Coronary artery (tissue), 2 donors: ENCODE results near the gene DPT.

Source experiments
- DNase-seq: peaks from one replicate; pipeline ENCODE4 v3.0.0-alpha.2; 2017; ENCODE audit warnings: low spot score
- H3K27ac ChIP-seq, 2 donors: fragments of 200-600 bp; sonication (generic); one replicate each; pipeline ENCODE4 v1.5.1; 2016 to 2019
- H3K4me3 ChIP-seq: fragments of 200-600 bp; sonication (generic); 2 replicates; pipeline ENCODE4 v1.5.1; 2016; ENCODE audit warnings: mild to moderate bottlenecking, moderate library complexity
- CTCF ChIP-seq: fragments of 200-600 bp; sonication (generic); IDR thresholded peaks from one replicate; pipeline ENCODE4 v1.5.1; 2019; ENCODE audit warnings: antibody characterized with exemption

Gene DPT

DNA sequence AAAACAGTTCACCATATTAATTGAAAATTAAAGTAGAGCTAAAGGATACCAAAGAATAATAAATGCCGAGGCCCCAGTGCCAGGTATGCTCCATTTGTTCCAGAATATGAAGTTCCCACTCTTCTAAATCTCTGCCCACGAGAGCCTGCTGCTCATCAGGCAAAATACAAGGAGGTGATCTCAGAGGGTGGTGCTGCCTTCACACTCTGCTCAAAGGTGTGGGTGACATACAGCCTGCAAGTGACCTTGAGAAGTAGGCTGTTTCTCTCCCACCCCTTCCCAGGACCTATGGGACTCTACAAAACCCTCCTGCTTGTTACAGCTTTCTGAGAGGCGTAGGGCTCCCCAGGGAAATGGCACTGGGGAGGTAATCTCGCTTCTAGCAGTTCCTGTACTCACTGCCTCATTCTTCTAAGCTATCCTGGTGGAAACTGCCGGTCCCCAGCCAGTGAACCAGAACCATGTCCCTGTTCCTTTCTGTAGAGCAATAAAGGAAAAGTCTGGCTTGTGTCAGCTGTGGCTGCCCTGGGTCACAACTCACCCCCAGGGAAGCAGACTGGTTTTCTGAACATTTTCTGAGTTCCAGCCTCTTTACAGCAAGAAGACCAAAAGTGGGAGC, 26.9 kb upstream of the DPT start:
- DNase-seq = no peak

DNA sequence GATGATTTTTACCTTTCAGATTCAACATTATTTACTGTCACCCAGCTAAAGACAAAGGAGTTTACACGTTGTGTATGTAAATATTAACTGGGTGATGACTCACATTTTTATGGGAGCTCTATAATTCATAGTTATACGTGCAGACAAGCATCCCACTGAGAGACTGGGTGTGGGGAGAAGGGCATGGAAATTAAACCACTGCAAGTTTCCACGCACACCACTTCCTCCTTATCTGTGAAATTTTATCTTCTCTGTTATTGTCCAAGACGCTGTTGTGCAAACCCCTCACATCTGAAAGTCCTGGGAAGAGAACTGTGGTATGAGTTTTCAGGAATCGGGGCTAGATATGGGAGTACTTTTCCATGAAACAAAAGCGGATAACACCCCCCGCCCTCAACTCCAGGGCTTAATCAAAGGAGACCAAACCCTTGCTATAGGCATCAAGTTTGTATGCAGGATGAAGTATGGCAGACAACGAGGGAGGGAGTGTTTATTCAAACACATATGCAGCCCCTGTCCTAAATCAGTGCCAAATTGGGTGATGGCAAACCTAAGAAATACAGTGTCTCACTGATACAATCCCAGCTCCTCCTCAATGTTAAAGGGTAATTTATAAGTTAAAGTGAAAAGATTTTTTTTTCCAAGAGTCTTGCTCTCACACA, 23.3 kb upstream of the DPT start:
- Histone ChIP-seq H3K4me3 (no peak overlapping the region), H3K27ac (no peak overlapping the region)
- no peak for DNase-seq
- TF ChIP-seq CTCF = no peak

More for the DNA sequence above, 26.9 kb upstream of the DPT start:
- TF ChIP-seq CTCF = no peak
- H3K4me3 ChIP-seq = no peak overlapping the region
- no peak overlapping the region for H3K27ac ChIP-seq

DNA sequence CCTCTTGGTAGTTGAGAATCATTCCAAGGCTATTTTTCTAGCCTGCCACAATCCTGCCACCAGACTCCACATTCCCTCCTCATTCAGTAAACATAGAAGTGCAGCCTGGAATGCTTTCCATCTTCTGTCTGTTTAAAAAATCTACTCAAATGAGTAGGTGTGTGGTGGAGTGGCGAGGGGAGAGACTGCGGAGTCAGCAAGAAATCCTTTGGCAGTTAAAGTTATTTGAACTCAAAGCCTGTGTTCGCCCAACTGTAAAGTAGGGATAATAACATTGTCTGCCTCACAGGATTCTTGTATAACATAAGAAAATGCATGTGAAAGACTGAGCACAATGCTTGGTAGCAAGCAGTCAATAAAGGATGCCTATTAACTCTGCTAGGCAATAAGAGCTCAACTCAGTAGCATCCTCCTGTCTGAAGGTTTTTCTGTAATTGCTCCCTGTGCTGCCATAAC, 22.2 kb upstream of the DPT start:
- no peak for DNase-seq
- no peak overlapping the region for H3K27ac ChIP-seq
- no peak overlapping the region for H3K4me3 ChIP-seq
- no peak for TF ChIP-seq CTCF

- H3K4me3 ChIP-seq = no peak overlapping the region
- DNase-seq = no peak
- H3K27ac ChIP-seq = no peak overlapping the region
- no peak for TF ChIP-seq CTCF
Observed at GRCh38 chr1:168742994-168743650, 14.1 kb upstream of the DPT start.

DNA sequence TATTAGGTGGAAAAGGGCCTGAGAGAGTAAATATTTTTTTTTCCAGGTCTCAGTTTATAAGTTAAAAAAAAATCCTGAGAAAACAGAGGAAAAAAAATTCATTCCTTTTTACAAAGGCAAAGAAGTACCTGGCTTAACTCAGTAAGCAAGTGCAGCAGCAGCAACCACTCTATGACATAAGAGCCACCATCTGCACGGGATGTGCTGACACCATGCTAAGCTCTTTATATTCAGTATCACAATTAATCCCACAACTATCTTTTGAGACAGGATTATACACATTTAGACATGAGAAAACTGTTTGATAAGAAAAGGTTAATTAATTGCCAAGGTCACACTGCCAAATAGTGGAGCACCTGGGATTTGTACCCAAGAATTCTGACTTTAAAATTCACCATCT, 13.4 kb upstream of the DPT start:
- Histone ChIP-seq H3K4me3 (no peak overlapping the region), H3K27ac (no peak overlapping the region)
- TF ChIP-seq CTCF = no peak
- no peak for DNase-seq

GRCh38 chr1:168739908-168740307, 10.9 kb upstream of the DPT start:
- no peak for TF ChIP-seq CTCF
- no peak for DNase-seq
- Histone ChIP-seq H3K27ac (no peak overlapping the region), H3K4me3 (no peak overlapping the region)
